GM12878 (cell line): Measurements from ENCODE around the gene RASGRF1.

Source experiments
- EZH2 ChIP-seq: IDR thresholded peaks from 2 replicates; pipeline ENCODE4 v1.6.1; 2012; ENCODE audit warnings: low read depth, mild to moderate bottlenecking, control low read depth, inconsistent platforms, low read length, borderline replicate concordance; ENCODE audit not compliant: control insufficient read depth
- HDAC2 ChIP-seq: fragments of 200-600 bp; sonication (generic); IDR thresholded peaks from 2 replicates; pipeline ENCODE4 v1.6.1; 2017
- HDAC6 ChIP-seq: fragments of 200-600 bp; sonication (generic); IDR thresholded peaks from one replicate; pipeline ENCODE4 v1.8.0; 2017; ENCODE audit warnings: antibody characterized with exemption; ENCODE audit not compliant: unreplicated experiment
- POLR2A ChIP-seq: IDR thresholded peaks from 2 replicates; pipeline ENCODE4 v1.6.1; 2011; ENCODE audit warnings: low read depth, mild to moderate bottlenecking, low read length
- RFX5 ChIP-seq: IDR thresholded peaks from 2 replicates; pipeline ENCODE4 v1.6.1; 2011; ENCODE audit warnings: low read depth, low read length, improper control_type of control experiment
- ZNF24 ChIP-seq: fragments of 450-650 bp; IDR thresholded peaks from 2 replicates; pipeline ENCODE4 v1.6.1; 2017; ENCODE audit warnings: antibody characterized with exemption, mild to moderate bottlenecking
- TF ChIP-seq, protein P1 (sequence below), 3 experiments: IDR thresholded peaks in 2 of 3; conservative IDR thresholded peaks in 1 of 3; 2 replicates each; pipeline ENCODE4 v1.5.1; 2011; ENCODE audit warnings: low read depth in 3 of 3, low read length in 3 of 3, mild to moderate bottlenecking in 3 of 3, control low read depth in 2 of 3, moderate library complexity in 2 of 3, inconsistent platforms in 1 of 3, mixed read lengths in 1 of 3; ENCODE audit not compliant: control insufficient read depth in 2 of 3, insufficient read depth in 1 of 3; ENCODE audit errors: extremely low read depth in 1 of 3

DNA sequence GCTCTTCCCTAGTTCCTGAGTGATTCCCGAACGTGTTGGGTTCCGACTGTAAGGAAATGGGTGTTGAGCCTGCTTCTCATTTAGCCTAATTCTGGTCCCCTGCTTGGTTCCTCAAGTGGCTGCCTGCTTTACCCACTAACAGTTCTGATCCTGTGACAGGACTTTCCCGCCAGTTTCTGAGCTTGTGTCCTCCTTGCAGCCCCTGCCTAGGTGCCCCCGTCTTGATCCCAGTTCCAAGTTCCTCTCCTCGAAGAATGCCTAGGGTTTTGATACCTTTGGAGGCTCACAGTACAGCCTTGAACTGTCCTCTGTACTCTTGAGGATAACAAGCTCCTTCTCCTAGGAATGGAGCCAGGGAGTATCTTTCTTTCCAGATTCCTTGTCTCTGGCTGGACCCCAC, 12.0 kb upstream of the RASGRF1 start:
- TF ChIP-seq POLR2A (no peak), RFX5 (no peak), EZH2 (no peak), HDAC6 (no peak), ZNF24 (no peak), HDAC2 (no peak)
- TF ChIP-seq, protein P1, sequence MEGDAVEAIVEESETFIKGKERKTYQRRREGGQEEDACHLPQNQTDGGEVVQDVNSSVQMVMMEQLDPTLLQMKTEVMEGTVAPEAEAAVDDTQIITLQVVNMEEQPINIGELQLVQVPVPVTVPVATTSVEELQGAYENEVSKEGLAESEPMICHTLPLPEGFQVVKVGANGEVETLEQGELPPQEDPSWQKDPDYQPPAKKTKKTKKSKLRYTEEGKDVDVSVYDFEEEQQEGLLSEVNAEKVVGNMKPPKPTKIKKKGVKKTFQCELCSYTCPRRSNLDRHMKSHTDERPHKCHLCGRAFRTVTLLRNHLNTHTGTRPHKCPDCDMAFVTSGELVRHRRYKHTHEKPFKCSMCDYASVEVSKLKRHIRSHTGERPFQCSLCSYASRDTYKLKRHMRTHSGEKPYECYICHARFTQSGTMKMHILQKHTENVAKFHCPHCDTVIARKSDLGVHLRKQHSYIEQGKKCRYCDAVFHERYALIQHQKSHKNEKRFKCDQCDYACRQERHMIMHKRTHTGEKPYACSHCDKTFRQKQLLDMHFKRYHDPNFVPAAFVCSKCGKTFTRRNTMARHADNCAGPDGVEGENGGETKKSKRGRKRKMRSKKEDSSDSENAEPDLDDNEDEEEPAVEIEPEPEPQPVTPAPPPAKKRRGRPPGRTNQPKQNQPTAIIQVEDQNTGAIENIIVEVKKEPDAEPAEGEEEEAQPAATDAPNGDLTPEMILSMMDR (IDR thresholded peaks at IDR 0.05 in 2 of 3, conservative IDR thresholded peaks at IDR 0.05 in 1 of 3; ENCODE audit: control insufficient read depth in 2 of 3, extremely low read depth in 1 of 3, insufficient read depth in 1 of 3, low read depth in 3 of 3, low read length in 3 of 3): no peak
